Measurements from ENCODE around the gene LDLRAD1.

- TF ChIP-seq CTCF (IDR thresholded peaks at IDR 0.05) (no peak), EZH2 (IDR thresholded peaks at IDR 0.05) (no peak), EZH2phosphoT487 (IDR thresholded peaks at IDR 0.05) (no peak)
Observed at GRCh38 chr1:54052934-54053744, 35.2 kb upstream of the LDLRAD1 start, which contains the start of the genes TCEANC2 and TMEM59.

Measured in neural progenitor cell (in vitro differentiated cells).